HepG2 (cell line): ENCODE measurements around the gene MYO1C. TPM values are rescaled to one million over a fixed set of nuclear protein-coding genes. Genes with fewer than 3 reads are reported as not detected.

Experiments used
- ELF3 ChIP-seq: IDR thresholded peaks from 2 replicates; pipeline ENCODE4 v1.6.1; 2016; ENCODE audit warnings: missing genetic modification reagents, missing compliant biosample characterization
- HMG20B ChIP-seq: conservative IDR thresholded peaks from 2 replicates; pipeline ENCODE4 v1.6.1; 2016; ENCODE audit warnings: missing genetic modification reagents, missing compliant biosample characterization
- IKZF1 ChIP-seq: fragments of 450-650 bp; IDR thresholded peaks from 2 replicates; pipeline ENCODE4 v1.7.1; 2016
- IRF2 ChIP-seq: IDR thresholded peaks from 2 replicates; pipeline ENCODE4 v1.6.1; 2018; ENCODE audit warnings: missing genetic modification reagents, missing compliant biosample characterization
- ISX ChIP-seq: sonication (generic); formaldehyde crosslinking; conservative IDR thresholded peaks from 2 replicates; pipeline ENCODE4 v1.5.0; 2020; ENCODE audit warnings: missing genetic modification reagents
- KDM5B ChIP-seq: sonication (generic); formaldehyde crosslinking; IDR thresholded peaks from 2 replicates; pipeline ENCODE4 v1.4.0; 2020; ENCODE audit warnings: missing genetic modification reagents, mild to moderate bottlenecking, borderline replicate concordance
- LCORL ChIP-seq, 2 experiments: fragments of 450-650 bp in 1 of 2; sonication (generic) in 1 of 2; formaldehyde crosslinking in 1 of 2; IDR thresholded peaks; 2 replicates each; pipeline versions ENCODE4 v1.5.0 to v1.6.1; 2017 to 2020; ENCODE audit warnings: antibody characterized with exemption in 1 of 2, missing genetic modification reagents in 1 of 2
- NRL ChIP-seq: sonication (generic); formaldehyde crosslinking; IDR thresholded peaks from 2 replicates; pipeline ENCODE4 v1.5.0; 2020; ENCODE audit warnings: missing genetic modification reagents, mild to moderate bottlenecking, moderate library complexity, borderline replicate concordance
- PITX1 ChIP-seq: sonication (generic); formaldehyde crosslinking; IDR thresholded peaks from 2 replicates; pipeline ENCODE4 v1.5.1; 2020; ENCODE audit warnings: mild to moderate bottlenecking, missing genetic modification reagents
- YY1 ChIP-seq: IDR thresholded peaks from 2 replicates; pipeline ENCODE4 v1.6.1; 2011; ENCODE audit warnings: low read length, low read depth, moderate library complexity, mild to moderate bottlenecking; ENCODE audit not compliant: insufficient read depth, insufficient replicate concordance
- ZNF234 ChIP-seq: sonication (generic); formaldehyde crosslinking; conservative IDR thresholded peaks from 2 replicates; pipeline ENCODE4 v1.5.1; 2020; ENCODE audit warnings: mild to moderate bottlenecking, missing genetic modification reagents
- ZNF460 ChIP-seq: sonication (generic); formaldehyde crosslinking; IDR thresholded peaks from 2 replicates; pipeline ENCODE4 v1.5.1; 2020; ENCODE audit warnings: missing genetic modification reagents, mild to moderate bottlenecking, borderline replicate concordance
- ZNF546 ChIP-seq: sonication (generic); formaldehyde crosslinking; conservative IDR thresholded peaks from 2 replicates; pipeline ENCODE4 v1.8.1; 2023; ENCODE audit warnings: mild to moderate bottlenecking, missing genetic modification reagents
- ZNF609 ChIP-seq: sonication (generic); formaldehyde crosslinking; IDR thresholded peaks from 2 replicates; pipeline ENCODE4 v1.4.0; 2020; ENCODE audit warnings: mild to moderate bottlenecking, missing genetic modification reagents, borderline replicate concordance
- ZNF709 ChIP-seq: sonication (generic); formaldehyde crosslinking; IDR thresholded peaks from 2 replicates; pipeline ENCODE4 v1.5.0; 2020; ENCODE audit warnings: mild to moderate bottlenecking, missing genetic modification reagents
- ZNF883 ChIP-seq: sonication (generic); formaldehyde crosslinking; IDR thresholded peaks from 2 replicates; pipeline ENCODE4 v1.5.1; 2020; ENCODE audit warnings: mild to moderate bottlenecking, missing genetic modification reagents; ENCODE audit errors: not compliant biosample characterization
- ZSCAN22 ChIP-seq: sonication (generic); formaldehyde crosslinking; IDR thresholded peaks from 2 replicates; pipeline ENCODE4 v1.4.0; 2020; ENCODE audit warnings: mild to moderate bottlenecking, missing genetic modification reagents
- polyA plus RNA-seq, 8 experiments: library from polyadenylated mRNA; depleted of rRNA in 3 of 8; stranded (reverse) in 7 of 8; unstranded in 1 of 8; fragments of >200 nt; fragmentation: Illumina TruSeq in 4 of 8; extraction: Trizol in 4 of 8; gene quantifications; 2 replicates each; pipeline versions ENCODE4 v1.2.1 to v1.2.3, GENCODE V29; 2011 to 2016; ENCODE audit warnings: low read depth in 4 of 8, missing spikeins in 1 of 8, mixed read lengths in 1 of 8; ENCODE audit not compliant: insufficient read depth in 1 of 8
- total RNA-seq, 5 experiments: library from RNA; depleted of rRNA; stranded (reverse); fragments of >200 nt; fragmentation: Illumina TruSeq; extraction: Trizol; gene quantifications; 2 replicates each; pipeline ENCODE4 v1.2.3, GENCODE V29; 2016; ENCODE audit warnings: low read depth in 1 of 5
- TF ChIP-seq, protein P1 (sequence below): conservative IDR thresholded peaks from 2 replicates; pipeline ENCODE4 v1.6.1; 2018; ENCODE audit warnings: missing genetic modification reagents
- TF ChIP-seq, protein P2 (sequence below): sonication (generic); formaldehyde crosslinking; conservative IDR thresholded peaks from 2 replicates; pipeline ENCODE4 v1.8.0; 2022; ENCODE audit warnings: missing genetic modification reagents

The MYO1C gene
- total and polyA plus RNA-seq, 2 of the 13 experiments (the other 11 are each of a cell fraction or from before 2014, with no cell fraction given), result 22.7 to 40.8 TPM

GRCh38 chr17:1467898-1468492 is 24.5 kb downstream of the MYO1C start (continued):
- TF ChIP-seq ZNF460 (peak; percentile 63; the same call in 1 of the 2 replicates), ELF3 (CRISPR knock-in tag) (peak; percentile 47; the same call in 1 of the 2 replicates), HMG20B (peak; percentile 35; the same call in 1 of the 2 replicates), ZNF546 (CRISPR knock-in tag) (no peak), NRL (CRISPR knock-in tag) (peak; percentile 62; the same call in 1 of the 2 replicates), ZSCAN22 (CRISPR knock-in tag) (no peak), ISX (CRISPR knock-in tag) (no peak), YY1 (peak; percentile 48), IRF2 (CRISPR knock-in tag) (peak; percentile 63; the same call in 1 of the 2 replicates), PITX1 (CRISPR knock-in tag) (peak; percentile 76), IKZF1 (no peak), LCORL (IDR thresholded peaks at IDR 0.05) (no peak), LCORL (CRISPR knock-in tag; IDR thresholded peaks at IDR 0.05) (peak; percentile 89), ZNF883 (CRISPR knock-in tag) (peak; percentile 53), KDM5B (no peak; the same call in 1 of the 2 replicates), ZNF709 (CRISPR knock-in tag) (no peak), ZNF234 (CRISPR knock-in tag) (no peak), ZNF609 (CRISPR knock-in tag) (peak; percentile 75)
- TF ChIP-seq, protein P1, sequence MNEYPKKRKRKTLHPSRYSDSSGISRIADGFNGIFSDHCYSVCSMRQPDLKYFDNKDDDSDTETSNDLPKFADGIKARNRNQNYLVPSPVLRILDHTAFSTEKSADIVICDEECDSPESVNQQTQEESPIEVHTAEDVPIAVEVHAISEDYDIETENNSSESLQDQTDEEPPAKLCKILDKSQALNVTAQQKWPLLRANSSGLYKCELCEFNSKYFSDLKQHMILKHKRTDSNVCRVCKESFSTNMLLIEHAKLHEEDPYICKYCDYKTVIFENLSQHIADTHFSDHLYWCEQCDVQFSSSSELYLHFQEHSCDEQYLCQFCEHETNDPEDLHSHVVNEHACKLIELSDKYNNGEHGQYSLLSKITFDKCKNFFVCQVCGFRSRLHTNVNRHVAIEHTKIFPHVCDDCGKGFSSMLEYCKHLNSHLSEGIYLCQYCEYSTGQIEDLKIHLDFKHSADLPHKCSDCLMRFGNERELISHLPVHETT (CRISPR knock-in tag), result no peak; the same call in 1 of the 2 replicates
- TF ChIP-seq, protein P2, sequence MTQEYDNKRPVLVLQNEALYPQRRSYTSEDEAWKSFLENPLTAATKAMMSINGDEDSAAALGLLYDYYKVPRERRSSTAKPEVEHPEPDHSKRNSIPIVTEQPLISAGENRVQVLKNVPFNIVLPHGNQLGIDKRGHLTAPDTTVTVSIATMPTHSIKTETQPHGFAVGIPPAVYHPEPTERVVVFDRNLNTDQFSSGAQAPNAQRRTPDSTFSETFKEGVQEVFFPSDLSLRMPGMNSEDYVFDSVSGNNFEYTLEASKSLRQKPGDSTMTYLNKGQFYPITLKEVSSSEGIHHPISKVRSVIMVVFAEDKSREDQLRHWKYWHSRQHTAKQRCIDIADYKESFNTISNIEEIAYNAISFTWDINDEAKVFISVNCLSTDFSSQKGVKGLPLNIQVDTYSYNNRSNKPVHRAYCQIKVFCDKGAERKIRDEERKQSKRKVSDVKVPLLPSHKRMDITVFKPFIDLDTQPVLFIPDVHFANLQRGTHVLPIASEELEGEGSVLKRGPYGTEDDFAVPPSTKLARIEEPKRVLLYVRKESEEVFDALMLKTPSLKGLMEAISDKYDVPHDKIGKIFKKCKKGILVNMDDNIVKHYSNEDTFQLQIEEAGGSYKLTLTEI (CRISPR knock-in tag), result no peak
